Measurements from ENCODE around the gene SHISA3.

Gene SHISA3

DNA sequence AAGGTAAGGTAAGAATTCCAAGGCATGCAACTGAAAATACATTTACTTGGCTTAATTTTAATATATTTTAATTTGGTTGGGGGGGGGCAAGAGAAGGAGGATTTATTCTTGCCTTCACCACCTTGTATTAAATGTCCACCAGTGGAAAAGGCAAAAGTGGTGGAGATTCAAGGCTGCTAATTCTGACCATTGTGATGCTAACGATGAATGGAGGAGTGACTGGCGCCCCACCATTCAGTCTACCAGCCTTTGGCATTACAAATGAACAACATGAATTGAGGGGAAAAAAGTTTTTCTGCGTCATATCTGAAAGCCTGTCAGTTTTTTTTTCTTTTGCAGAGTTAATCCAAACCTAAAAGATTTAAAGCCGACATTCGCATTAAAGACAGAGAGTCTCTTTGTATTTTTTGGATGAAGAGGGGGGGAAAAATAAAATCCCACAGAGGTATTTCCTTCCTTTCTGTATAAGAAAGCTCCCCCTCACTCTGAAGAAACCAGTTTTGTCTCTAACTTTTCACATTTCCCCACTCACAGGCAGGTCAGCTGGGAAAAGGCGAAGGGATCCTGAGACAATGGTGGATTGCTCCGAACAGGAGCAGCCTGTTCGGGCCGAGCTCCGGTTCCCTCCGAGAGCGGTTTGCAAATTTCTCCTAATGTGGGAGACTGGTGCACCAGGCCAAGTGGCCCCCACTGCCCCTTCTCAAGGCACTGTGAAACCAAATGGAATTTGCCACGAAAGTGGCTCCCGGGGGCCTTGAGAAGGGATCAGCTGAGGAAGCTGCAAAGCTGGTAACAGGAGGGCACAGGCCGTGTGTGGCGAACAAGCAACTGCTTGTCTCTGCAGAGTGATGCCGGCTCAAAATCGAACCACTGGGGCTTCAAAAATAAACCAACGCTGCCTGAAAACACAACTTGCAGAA is 28.1 kb downstream of the SHISA3 start:
- no peak for DNase-seq (ENCODE audit: low read depth)
- no peak overlapping the region for H3K4me3 ChIP-seq (ENCODE audit: low read depth, low read length)
- in situ Hi-C loops (cut with HindIII; ENCODE audit: low sequenced_read_pairs), result no loop called here
- no peak for TF ChIP-seq CTCF (IDR thresholded peaks at IDR 0.05; ENCODE audit: low read depth, low read length, missing control alignments)

GRCh38 chr4:42428036-42428435 is 30.7 kb downstream of the SHISA3 start:
- no peak overlapping the region for H3K4me3 ChIP-seq (ENCODE audit: low read depth, low read length)
- in situ Hi-C loops (cut with HindIII; ENCODE audit: low sequenced_read_pairs), result no loop called here
- no peak for TF ChIP-seq CTCF (IDR thresholded peaks at IDR 0.05; ENCODE audit: low read depth, low read length, missing control alignments)
- DNase-seq (ENCODE audit: low read depth), result no peak

GRCh38 chr4:42436928-42437565 is 39.8 kb downstream of the SHISA3 start:
- in situ Hi-C loops (cut with HindIII; ENCODE audit: low sequenced_read_pairs), result no loop called here
- no peak for TF ChIP-seq CTCF (IDR thresholded peaks at IDR 0.05; ENCODE audit: low read depth, low read length, missing control alignments)
- no peak for DNase-seq (ENCODE audit: low read depth)
- no peak overlapping the region for H3K4me3 ChIP-seq (ENCODE audit: low read depth, low read length)

- no peak for DNase-seq (ENCODE audit: low read depth)
- in situ Hi-C loops (cut with HindIII; ENCODE audit: low sequenced_read_pairs), result loop anchor here (5.0 kb wide), 1 partner anchor 62 kb away; no protein-coding TSS in a partner anchor
These were observed 42.8 kb downstream of the SHISA3 start for GRCh38 chr4:42440083-42440482.

DNA sequence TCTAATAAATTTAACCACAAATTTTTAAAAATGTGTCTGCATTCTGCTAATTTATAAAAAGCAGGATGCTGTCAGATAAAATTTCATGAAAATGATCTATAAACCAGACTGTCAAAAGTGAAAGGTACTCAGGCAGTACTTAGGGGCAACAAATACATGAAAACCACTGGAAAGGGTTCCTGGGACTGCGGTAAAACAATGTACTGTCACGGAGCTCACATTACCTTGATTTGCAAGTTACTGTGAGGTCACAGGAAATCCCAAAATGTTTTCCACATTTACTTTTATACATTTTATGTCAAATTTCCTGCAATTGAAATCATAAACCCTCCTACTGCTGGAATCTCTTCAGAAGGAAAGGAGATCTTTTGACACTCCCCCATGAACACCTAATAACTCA is 45.3 kb downstream of the SHISA3 start:
- in situ Hi-C loops (cut with HindIII; ENCODE audit: low sequenced_read_pairs), result loop anchor here (5.0 kb wide), 1 partner anchor 60 kb away; no protein-coding TSS in a partner anchor
- no peak for TF ChIP-seq CTCF (IDR thresholded peaks at IDR 0.05; ENCODE audit: low read depth, low read length, missing control alignments)
- H3K4me3 ChIP-seq (ENCODE audit: low read depth, low read length), result no peak overlapping the region
- no peak for DNase-seq (ENCODE audit: low read depth)

More at GRCh38 chr4:42440083-42440482, 42.8 kb downstream of the SHISA3 start:
- H3K4me3 ChIP-seq (ENCODE audit: low read depth, low read length), result no peak overlapping the region
- no peak for TF ChIP-seq CTCF (IDR thresholded peaks at IDR 0.05; ENCODE audit: low read depth, low read length, missing control alignments)

GRCh38 chr4:42445038-42445437 is 47.8 kb downstream of the SHISA3 start:
- DNase-seq (ENCODE audit: low read depth), result no peak
- TF ChIP-seq CTCF (IDR thresholded peaks at IDR 0.05; ENCODE audit: low read depth, low read length, missing control alignments), result no peak
- in situ Hi-C loops (cut with HindIII; ENCODE audit: low sequenced_read_pairs), result no loop called here
- no peak overlapping the region for H3K4me3 ChIP-seq (ENCODE audit: low read depth, low read length)
